Keratinocyte (primary cell): ENCODE data around the gene TCN2. TPM values are rescaled to one million over a fixed set of nuclear protein-coding genes. Genes with fewer than 3 reads are reported as not detected.

Experiments
- DNase-seq: peaks from one replicate; pipeline ENCODE4 v3.0.0-alpha.2; 2011; ENCODE audit warnings: low read depth, missing footprints, low spot score
- FAIRE-seq: peaks from 2 replicates; lab custom pipeline; 2011; peaks lifted over from hg19 to GRCh38; lab: Jason Lieb, UNC
- H2AFZ ChIP-seq: 2 replicates; pipeline ENCODE4 v1.6.0; 2012; ENCODE audit warnings: low read length, control low read depth, inconsistent platforms; ENCODE audit not compliant: control insufficient read depth
- H3K27ac ChIP-seq: 2 replicates; pipeline ENCODE4 v1.5.1; 2011; ENCODE audit warnings: low read length; ENCODE audit not compliant: control insufficient read depth, insufficient read depth
- H3K27me3 ChIP-seq: 3 replicates; pipeline ENCODE4 v1.6.0; 2011; ENCODE audit warnings: low read length; ENCODE audit not compliant: control insufficient read depth, insufficient read depth; ENCODE audit errors: extremely low read depth
- H3K36me3 ChIP-seq, 2 experiments: 2 replicates in 1 of 2; 3 replicates in 1 of 2; pipeline ENCODE4 v1.5.1; 2011; ENCODE audit warnings: low read length in 2 of 2, mild to moderate bottlenecking in 1 of 2; ENCODE audit not compliant: control insufficient read depth in 2 of 2, insufficient read depth in 2 of 2; ENCODE audit errors: extremely low read depth in 1 of 2
- H3K4me1 ChIP-seq: 3 replicates; pipeline ENCODE4 v1.5.1; 2011; ENCODE audit warnings: low read length; ENCODE audit not compliant: control insufficient read depth, insufficient read depth; ENCODE audit errors: extremely low read depth
- H3K4me2 ChIP-seq: 3 replicates; pipeline ENCODE4 v1.6.0; 2011; ENCODE audit warnings: low read depth, low read length; ENCODE audit not compliant: control insufficient read depth, insufficient read depth; ENCODE audit errors: extremely low read depth
- H3K4me3 ChIP-seq, 3 experiments: fragments of 200-600 bp in 1 of 3; sonication (generic) in 1 of 3; 2 replicates in 2 of 3; 3 replicates in 1 of 3; pipeline ENCODE4 v1.5.1; 2011 to 2016; ENCODE audit warnings: low read length in 3 of 3, mild to moderate bottlenecking in 3 of 3, control low read depth in 2 of 3, inconsistent platforms in 1 of 3, low read depth in 1 of 3, mixed read lengths in 1 of 3, mixed run types in 1 of 3, moderate library complexity in 1 of 3; ENCODE audit not compliant: control insufficient read depth in 2 of 3, insufficient read depth in 2 of 3; ENCODE audit errors: extremely low read depth in 1 of 3
- H3K79me2 ChIP-seq: 2 replicates; pipeline ENCODE4 v1.6.0; 2012; ENCODE audit warnings: low read length; ENCODE audit not compliant: control insufficient read depth, insufficient read depth
- H3K9ac ChIP-seq: 3 replicates; pipeline ENCODE4 v1.6.0; 2011; ENCODE audit warnings: low read length; ENCODE audit not compliant: control insufficient read depth, insufficient read depth; ENCODE audit errors: extremely low read depth
- H3K9me1 ChIP-seq: 3 replicates; pipeline ENCODE4 v1.6.0; 2011; ENCODE audit warnings: low read length; ENCODE audit not compliant: control insufficient read depth, insufficient read depth; ENCODE audit errors: extremely low read depth
- H3K9me3 ChIP-seq: 2 replicates; pipeline ENCODE4 v1.5.1; 2012; ENCODE audit warnings: low read depth, low read length; ENCODE audit not compliant: control insufficient read depth
- H4K20me1 ChIP-seq: 3 replicates; pipeline ENCODE4 v1.6.0; 2011; ENCODE audit warnings: low read length; ENCODE audit not compliant: control insufficient read depth, insufficient read depth; ENCODE audit errors: extremely low read depth
- CTCF ChIP-seq, 3 experiments: IDR thresholded peaks in 1 of 3; conservative IDR thresholded peaks in 1 of 3; optimal IDR thresholded peaks in 1 of 3; 2 replicates in 2 of 3; 3 replicates in 1 of 3; pipeline versions ENCODE3 to v1.5.1; 2011; ENCODE audit warnings: low read length in 3 of 3, mild to moderate bottlenecking in 3 of 3, moderate library complexity in 2 of 3, control low read depth in 1 of 3, inconsistent platforms in 1 of 3; ENCODE audit not compliant: insufficient read depth in 2 of 3; ENCODE audit errors: extremely low read depth in 1 of 3
- EZH2 ChIP-seq: IDR thresholded peaks from one replicate; pipeline ENCODE4 v1.6.1; 2012; ENCODE audit warnings: inconsistent platforms, mild to moderate bottlenecking, low read length, moderate library complexity
- dilution Hi-C: fragments of 300-500 bp; cut with MboI; formaldehyde crosslinking; loops from one replicate; pipeline ENCODE4 v1.7.0; 2020; ENCODE audit warnings: low sequenced_read_pairs; ENCODE audit not compliant: extremely low pct_ligation_motif_present
- polyA plus RNA-seq, 5 experiments: library from polyadenylated mRNA; depleted of rRNA in 3 of 5; stranded (reverse) in 3 of 5; stranded (forward) in 1 of 5; unstranded in 1 of 5; fragments of >200 nt; gene quantifications; 1 replicate in 1 of 5; 2 replicates in 3 of 5; 3 replicates in 1 of 5; pipeline versions ENCODE4 v1.2.1 to v1.2.3, GENCODE V29; 2011 to 2012; ENCODE audit warnings: missing spikeins in 2 of 5, low read depth in 1 of 5, low replicate concordance in 1 of 5

Gene TCN2
- polyA plus RNA-seq, 1 donor (not counting 4 experiments of a cell fraction or from before 2014, with no cell fraction given) = 0.88 TPM

- Histone ChIP-seq H3K27me3 (no peaks in the 10 kb centered on the region), H3K4me3 (no peak overlapping the region), H3K27ac (no peak overlapping the region), H3K4me2 (no peak overlapping the region), H3K9ac (no peak overlapping the region), H3K79me2 (peaks cover 11% of the 10 kb centered on the region), H3K9me1 (no peaks in the 10 kb centered on the region), H4K20me1 (no peaks in the 10 kb centered on the region), H3K4me1 (peaks cover 21% of the 10 kb centered on the region), H3K36me3 (no peaks in the 10 kb centered on the region), H3K9me3 (no peaks in the 10 kb centered on the region), H2AFZ (no peak overlapping the region)
- DNase-seq = no peak
- FAIRE-seq = no peak
- no peak for TF ChIP-seq EZH2
- no peak for TF ChIP-seq CTCF (optimal IDR thresholded peaks at IDR 0.05 in 1 of 3, IDR thresholded peaks at IDR 0.05 in 1 of 3, conservative IDR thresholded peaks at IDR 0.05 in 1 of 3; ENCODE audit: extremely low read depth in 1 of 3, insufficient read depth in 2 of 3, low read length in 3 of 3)
- dilution Hi-C loops = no loop called here
Observed at GRCh38 chr22:30640361-30640760, 33.4 kb downstream of the TCN2 start.

GRCh38 chr22:30640839-30641430 lies 34.0 kb downstream of the TCN2 start:
- Histone ChIP-seq H3K9ac (no peak overlapping the region), H3K4me1 (peaks cover 18% of the 10 kb centered on the region), H3K36me3 (no peaks in the 10 kb centered on the region), H3K9me3 (no peaks in the 10 kb centered on the region), H3K4me3 (no peak overlapping the region), H3K27me3 (no peaks in the 10 kb centered on the region), H4K20me1 (no peaks in the 10 kb centered on the region), H3K4me2 (no peak overlapping the region), H2AFZ (no peak overlapping the region), H3K79me2 (peaks cover 11% of the 10 kb centered on the region), H3K27ac (no peak overlapping the region), H3K9me1 (no peaks in the 10 kb centered on the region)
- dilution Hi-C loops = no loop called here
- TF ChIP-seq CTCF (optimal IDR thresholded peaks at IDR 0.05 in 1 of 3, IDR thresholded peaks at IDR 0.05 in 1 of 3, conservative IDR thresholded peaks at IDR 0.05 in 1 of 3; ENCODE audit: extremely low read depth in 1 of 3, insufficient read depth in 2 of 3, low read length in 3 of 3) = no peak
- no peak for TF ChIP-seq EZH2
- DNase-seq (no peak), FAIRE-seq (no peak)
